D721Med (cell line): Measurements from ENCODE around the gene POLN.

Experiments
- DNase-seq: peaks from one replicate; pipeline ENCODE4 v3.0.0; 2011; ENCODE audit warnings: low spot score; ENCODE audit not compliant: insufficient read length
- FAIRE-seq: peaks from 2 replicates; lab custom pipeline; 2011; peaks lifted over from hg19 to GRCh38; lab: Jason Lieb, UNC
- CTCF ChIP-seq: IDR thresholded peaks from 2 replicates; pipeline ENCODE4 v1.5.1; 2012; ENCODE audit warnings: mild to moderate bottlenecking, control low read depth; ENCODE audit not compliant: insufficient read depth; ENCODE audit errors: missing control alignments

Gene POLN

GRCh38 chr4:2141022-2141761, 100.7 kb downstream of the POLN start:
- TF ChIP-seq CTCF = no peak
- FAIRE-seq (no peak), DNase-seq (no peak)

- FAIRE-seq = no peak
- DNase-seq = no peak
- TF ChIP-seq CTCF = no peak
Observed at GRCh38 chr4:2138846-2139500, 102.9 kb downstream of the POLN start.

- DNase-seq = no peak
- FAIRE-seq = no peak
- TF ChIP-seq CTCF = no peak
Observed at GRCh38 chr4:2136726-2137125, 105.2 kb downstream of the POLN start.

- no peak for FAIRE-seq
- DNase-seq = no peak
Observed at GRCh38 chr4:2135083-2135482, 106.8 kb downstream of the POLN start.

GRCh38 chr4:2132438-2132837, 109.5 kb downstream of the POLN start:
- no peak for TF ChIP-seq CTCF
- FAIRE-seq = no peak

More at GRCh38 chr4:2135083-2135482, 106.8 kb downstream of the POLN start:
- TF ChIP-seq CTCF = no peak

GRCh38 chr4:2127609-2128332, 114.2 kb downstream of the POLN start:
- FAIRE-seq (no peak), DNase-seq (no peak)
- TF ChIP-seq CTCF = no peak

More at GRCh38 chr4:2132438-2132837, 109.5 kb downstream of the POLN start:
- no peak for DNase-seq
